Posterior cingulate gyrus (tissue), 11 donors: ENCODE data around the gene KRTAP2-2.
"Not testable (repeated sequence)": the region's sequence is repeated elsewhere in the genome, so short reads cannot be mapped to it uniquely, and the experiment has no call there.

Experiments used
- DNase-seq, 10 donors: peaks; one replicate each; pipeline versions ENCODE4 v3.0.0 to v3.0.0-alpha.2; 2020 to 2021; ENCODE audit warnings: mixed read lengths in 3 of 10
- intact Hi-C: fragments of 100-400 bp; cut with DNase I; formaldehyde crosslinking; loops from one replicate; pipeline ENCODE4 v1.15.1; 2023

Gene KRTAP2-2

GRCh38 chr17:41065016-41065689 is 10.1 kb upstream of the KRTAP2-2 start:
- intact Hi-C loops, DNase-seq: not testable (repeated sequence)

- intact Hi-C loops, result no loop called here
- DNase-seq, result no peak
Observed at GRCh38 chr17:41064301-41064700, 9.3 kb upstream of the KRTAP2-2 start.

- no peak for DNase-seq
- intact Hi-C loops, result no loop called here
Observed at GRCh38 chr17:41063449-41063848, 8.4 kb upstream of the KRTAP2-2 start.

- intact Hi-C loops, result no loop called here
Observed at GRCh38 chr17:41061964-41062363, 6.9 kb upstream of the KRTAP2-2 start.

GRCh38 chr17:41060052-41060604 is 5.1 kb upstream of the KRTAP2-2 start, which contains the start of gene KRTAP2-3:
Gene KRTAP2-3, minus strand, starts transcription at chr17:41060114. Its CDS starts 64 bp downstream, at chr17:41060050.
- DNase-seq, result no peak

More at GRCh38 chr17:41061964-41062363, 6.9 kb upstream of the KRTAP2-2 start:
- no peak for DNase-seq

GRCh38 chr17:41059276-41060051 is 4.4 kb upstream of the KRTAP2-2 start:
- DNase-seq, intact Hi-C loops: not testable (repeated sequence)

More at GRCh38 chr17:41060052-41060604, 5.1 kb upstream of the KRTAP2-2 start, which contains the start of gene KRTAP2-3:
- intact Hi-C loops, result no loop called here

- no peak for DNase-seq
- intact Hi-C loops, result no loop called here
Observed at GRCh38 chr17:41058741-41059140, 3.7 kb upstream of the KRTAP2-2 start.

- intact Hi-C loops, result no loop called here
Observed at GRCh38 chr17:41057547-41057946, 2.5 kb upstream of the KRTAP2-2 start.

GRCh38 chr17:41054556-41054955 is 474 bp downstream of the KRTAP2-2 start:
- peak in 1 of 10 donors; percentile 61 for DNase-seq
- intact Hi-C loops, result not testable (repeated sequence)

More at GRCh38 chr17:41057547-41057946, 2.5 kb upstream of the KRTAP2-2 start:
- DNase-seq, result no peak

GRCh38 chr17:41054025-41054424 is 1.0 kb downstream of the KRTAP2-2 start:
- no peak for DNase-seq
- intact Hi-C loops, result no loop called here

- DNase-seq, result no peak
- intact Hi-C loops, result no loop called here
Observed at GRCh38 chr17:41052566-41052965, 2.5 kb downstream of the KRTAP2-2 start.

GRCh38 chr17:41049110-41049509 is 5.9 kb downstream of the KRTAP2-2 start:
- DNase-seq, result no peak

GRCh38 chr17:41048441-41048840 is 6.6 kb downstream of the KRTAP2-2 start:
- no peak for DNase-seq
- intact Hi-C loops, result no loop called here

More at GRCh38 chr17:41049110-41049509, 5.9 kb downstream of the KRTAP2-2 start:
- intact Hi-C loops, result no loop called here

GRCh38 chr17:41046735-41047465 is 8.1 kb downstream of the KRTAP2-2 start, which contains the start of gene KRTAP2-1:
Gene KRTAP2-1, minus strand, starts transcription at chr17:41047316. Its CDS starts 49 bp downstream, at chr17:41047267.
- intact Hi-C loops, DNase-seq: not testable (repeated sequence)

- intact Hi-C loops, result no loop called here
- no peak for DNase-seq
Observed at GRCh38 chr17:41042953-41043352, 12.1 kb downstream of the KRTAP2-2 start.

GRCh38 chr17:41040783-41041571 is 14.1 kb downstream of the KRTAP2-2 start, which contains the start of gene KRTAP1-1:
Gene KRTAP1-1, minus strand, starts transcription at chr17:41041450. Its CDS starts 53 bp downstream, at chr17:41041397.
- intact Hi-C loops, result not testable (repeated sequence)
- peak in 8 of 10 donors; percentile 8 to 90 (median 28) for DNase-seq

- intact Hi-C loops, result no loop called here
- DNase-seq, result no peak
Observed at GRCh38 chr17:41037853-41038350, 17.1 kb downstream of the KRTAP2-2 start.

- intact Hi-C loops, result not testable (repeated sequence)
- peak in 2 of 10 donors; percentile 54 to 76 for DNase-seq
Observed at GRCh38 chr17:41034346-41034935, 20.6 kb downstream of the KRTAP2-2 start, which contains the start of gene KRTAP1-3. Gene KRTAP1-3, minus strand, starts transcription at chr17:41034874. Its CDS starts 53 bp downstream, at chr17:41034821.
